IMR-90 (cell line): ENCODE results near the gene EXOC6B. TPM values are rescaled to one million over a fixed set of nuclear protein-coding genes. Genes with fewer than 3 reads are reported as not detected.

Experiments
- ATAC-seq: fragments of 200-7000 bp; cut with Tn5 transposase; 2 replicates; pipeline ENCODE4 v1.9.1; 2020; ENCODE audit warnings: low read depth, mild to moderate bottlenecking, moderate library complexity
- BruUV-seq: library from RNA; stranded (reverse); fragments of 400-500 nt; replicated peaks from 2 replicates; lab custom pipeline; 2021; lab: Mats Ljungman, UMichigan
- CTCF ChIA-PET: fragments of 300-600 bp; formaldehyde crosslinking; extraction: SDS; loops from one replicate; lab custom pipeline; 2021; ENCODE audit warnings: antibody characterized with exemption; lab: Yijun Ruan, JAX
- POLR2A ChIA-PET: fragments of 300-600 bp; sonication (Branson Sonifier 250); formaldehyde crosslinking; loops from one replicate; lab custom pipeline; 2022; ENCODE audit warnings: antibody characterized with exemption; ENCODE audit not compliant: unreplicated experiment; lab: Charles Lee
- DNase-seq: peaks from one replicate; pipeline ENCODE4 v3.0.0; 2013
- H2AFZ ChIP-seq: replicated peaks from 2 replicates; pipeline ENCODE3; 2013; ENCODE audit warnings: low read length, mild to moderate bottlenecking; ENCODE audit not compliant: poor library complexity
- H2AK5ac ChIP-seq: 2 replicates; pipeline ENCODE4 v1.6.1; 2013; ENCODE audit warnings: low read depth, low read length, inconsistent platforms
- H2AK9ac ChIP-seq: replicated peaks from 2 replicates; pipeline ENCODE3; 2013; ENCODE audit warnings: mild to moderate bottlenecking, low read depth, low read length, moderate library complexity; ENCODE audit not compliant: poor library complexity
- H2BK120ac ChIP-seq: 2 replicates; pipeline ENCODE4 v1.6.1; 2013; ENCODE audit warnings: low read depth, low read length, inconsistent platforms
- H2BK15ac ChIP-seq: 3 replicates; pipeline ENCODE4 v1.6.1; 2013; ENCODE audit warnings: low read depth, low read length, inconsistent platforms
- H2BK20ac ChIP-seq: 2 replicates; pipeline ENCODE4 v1.6.1; 2013; ENCODE audit warnings: low read depth, mild to moderate bottlenecking, inconsistent platforms, low read length, moderate library complexity
- H2BK5ac ChIP-seq: 2 replicates; pipeline ENCODE4 v1.6.1; 2013; ENCODE audit warnings: mild to moderate bottlenecking, low read depth, low read length, inconsistent platforms; ENCODE audit not compliant: poor library complexity, severe bottlenecking
- H3K14ac ChIP-seq: replicated peaks from 2 replicates; pipeline ENCODE4 v1.6.1; 2013; ENCODE audit warnings: low read depth, low read length, inconsistent platforms
- H3K18ac ChIP-seq: 2 replicates; pipeline ENCODE4 v1.6.1; 2013; ENCODE audit warnings: low read depth, low read length, control low read depth
- H3K23ac ChIP-seq: 2 replicates; pipeline ENCODE4 v1.6.1; 2013; ENCODE audit warnings: low read depth, low read length, inconsistent platforms
- H3K27ac ChIP-seq: 2 replicates; pipeline ENCODE4 v1.5.1; 2013; ENCODE audit warnings: mild to moderate bottlenecking, control low read depth, low read length; ENCODE audit not compliant: insufficient read depth
- H3K27me3 ChIP-seq: 2 replicates; pipeline ENCODE4 v1.6.1; 2013; ENCODE audit warnings: low read length; ENCODE audit not compliant: control insufficient read depth, insufficient read depth
- H3K36me3 ChIP-seq: 2 replicates; pipeline ENCODE4 v1.6.1; 2013; ENCODE audit warnings: low read length, mixed read lengths; ENCODE audit not compliant: control insufficient read depth, insufficient read depth
- H3K4ac ChIP-seq: 2 replicates; pipeline ENCODE4 v1.6.1; 2013; ENCODE audit warnings: low read depth, low read length, inconsistent platforms
- H3K4me1 ChIP-seq: 2 replicates; pipeline ENCODE4 v1.6.1; 2013; ENCODE audit warnings: low read length, mixed read lengths; ENCODE audit not compliant: control insufficient read depth, insufficient read depth
- H3K4me2 ChIP-seq: 2 replicates; pipeline ENCODE4 v1.6.1; 2013; ENCODE audit warnings: low read depth, mild to moderate bottlenecking, control low read depth, low read length, moderate library complexity
- H3K4me3 ChIP-seq: 2 replicates; pipeline ENCODE4 v1.5.1; 2013; ENCODE audit warnings: low read depth, mild to moderate bottlenecking, control low read depth, low read length, moderate library complexity; ENCODE audit not compliant: insufficient read depth
- H3K56ac ChIP-seq: 2 replicates; pipeline ENCODE4 v1.6.1; 2013; ENCODE audit warnings: low read length, inconsistent platforms; ENCODE audit not compliant: insufficient read depth; ENCODE audit errors: extremely low read depth
- H3K79me1 ChIP-seq, 2 experiments: 2 replicates each; pipeline ENCODE4 v1.6.1; 2013; ENCODE audit warnings: low read length in 2 of 2, inconsistent platforms in 1 of 2, low read depth in 1 of 2
- H3K9ac ChIP-seq: 2 replicates; pipeline ENCODE4 v1.6.1; 2013; ENCODE audit warnings: low read depth, low read length, control low read depth
- H3K9me1 ChIP-seq: 2 replicates; pipeline ENCODE4 v1.6.1; 2013; ENCODE audit warnings: low read length, inconsistent platforms; ENCODE audit not compliant: insufficient read depth
- H3K9me3 ChIP-seq: 2 replicates; pipeline ENCODE4 v1.6.1; 2013; ENCODE audit warnings: low read length; ENCODE audit not compliant: control insufficient read depth, insufficient read depth
- H4K20me1 ChIP-seq: 2 replicates; pipeline ENCODE4 v1.6.1; 2013; ENCODE audit warnings: low read length, inconsistent platforms; ENCODE audit not compliant: insufficient read depth
- H4K5ac ChIP-seq: 2 replicates; pipeline ENCODE4 v1.6.1; 2013; ENCODE audit warnings: mild to moderate bottlenecking, low read depth, low read length, control low read depth
- H4K8ac ChIP-seq, 2 experiments: 2 replicates each; pipeline ENCODE4 v1.6.1; 2013; ENCODE audit warnings: low read depth in 2 of 2, low read length in 2 of 2, control low read depth in 1 of 2, inconsistent platforms in 1 of 2
- H4K91ac ChIP-seq: 2 replicates; pipeline ENCODE4 v1.6.1; 2013; ENCODE audit warnings: low read depth, low read length, inconsistent platforms; ENCODE audit not compliant: insufficient read depth
- BHLHE40 ChIP-seq: fragments of 150-350 bp; IDR thresholded peaks from 2 replicates; pipeline ENCODE4 v1.6.1; 2016; ENCODE audit warnings: mild to moderate bottlenecking, low read depth, low read length
- CEBPB ChIP-seq: IDR thresholded peaks from 2 replicates; pipeline ENCODE4 v1.6.1; 2012; ENCODE audit warnings: low read depth, low read length, improper control_type of control experiment
- POLR2A ChIP-seq: IDR thresholded peaks from 2 replicates; pipeline ENCODE4 v1.6.1; 2012; ENCODE audit warnings: mild to moderate bottlenecking, low read depth, low read length
- WGBS, 2 experiments: methylation state at CpG; one replicate each; pipeline versions ENCODE4 v1.1.5 to v1.1.7; 2013; ENCODE audit warnings: missing lambda C conversion rate in 2 of 2; ENCODE audit not compliant: insufficient read length in 1 of 2; ENCODE audit errors: extremely low coverage in 2 of 2; 5-methylcytosine and 5-hydroxymethylcytosine counted together
- dilution Hi-C: fragments of 300-500 bp; cut with HindIII; formaldehyde crosslinking; loops from one replicate; pipeline ENCODE4 v1.14.3; 2018; ENCODE audit warnings: low sequenced_read_pairs; ENCODE audit not compliant: unreplicated experiment
- in situ Hi-C: fragments of 300-500 bp; cut with MboI; formaldehyde crosslinking; loops from 3 replicates; pipeline ENCODE4 v1.14.3; 2019; ENCODE audit warnings: low sequenced_read_pairs, inconsistent platforms, mixed read lengths
- intact Hi-C: fragments of 100-400 bp; cut with micrococcal nuclease; formaldehyde crosslinking; loops from 2 replicates; pipeline ENCODE4 v1.10.0; 2022
- polyA plus RNA-seq, 3 experiments: library from polyadenylated mRNA; depleted of rRNA; stranded (reverse); fragments of >200 nt; gene quantifications; 2 replicates each; pipeline ENCODE4 v1.2.3, GENCODE V29; 2012; ENCODE audit warnings: low replicate concordance in 1 of 3
- total RNA-seq: library from RNA; depleted of rRNA; stranded (reverse); fragments of >200 nt; gene quantifications from 2 replicates; pipeline ENCODE4 v1.2.3, GENCODE V29; 2012
- TF ChIP-seq, protein P1 (sequence below): conservative IDR thresholded peaks from 2 replicates; pipeline ENCODE4 v1.5.1; 2012; ENCODE audit warnings: mild to moderate bottlenecking, low read depth, low read length, improper control_type of control experiment

The EXOC6B gene
- total and polyA plus RNA-seq, 2 of the 4 experiments (the other 2 are of a cell fraction): 10.2 to 29.4 TPM

DNA sequence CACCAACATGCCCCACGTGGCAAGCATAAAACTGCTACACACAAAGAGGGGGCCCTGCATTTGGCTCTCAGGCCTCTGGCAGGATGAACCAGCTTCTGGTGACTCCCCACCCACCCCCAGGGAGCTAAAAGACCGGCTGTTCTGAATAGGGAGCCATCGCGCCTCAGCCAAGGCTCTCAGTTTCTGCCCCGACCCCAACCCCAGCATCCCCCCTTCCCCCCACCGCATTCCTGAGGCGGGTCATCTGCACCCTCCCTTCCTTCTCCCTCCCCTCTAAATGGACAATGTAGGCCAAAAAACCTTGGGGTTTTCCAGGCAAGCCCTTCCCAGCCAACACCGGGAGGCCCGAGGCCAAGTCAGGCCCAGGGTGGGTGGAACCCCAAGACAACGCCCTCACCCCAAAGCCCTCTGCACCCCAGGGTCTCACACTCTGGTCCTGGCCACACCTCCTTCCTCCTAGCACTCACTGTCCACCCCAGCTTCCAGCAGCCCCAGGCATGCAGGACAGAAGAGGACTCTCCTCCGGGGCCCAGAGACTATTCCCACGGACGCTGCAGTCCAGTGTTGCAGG is 683.9 kb downstream of the EXOC6B start:
- Histone ChIP-seq H4K91ac (no peak overlapping the region), H2AK5ac (no peak overlapping the region), H4K8ac (no peak overlapping the region), H2AFZ (no peak overlapping the region), H4K20me1 (no peaks in the 10 kb centered on the region; the same call in 1 of the 2 replicates), H3K27ac (no peak overlapping the region), H3K4ac (no peak overlapping the region), H3K14ac (no peak overlapping the region), H3K4me1 (peaks cover 3% of the 10 kb centered on the region; the same call in 1 of the 2 replicates), H2BK20ac (no peak overlapping the region), H3K27me3 (peaks cover 61% of the 10 kb centered on the region), H3K79me1 (no peaks in the 10 kb centered on the region), H3K9me3 (peaks cover 8% of the 10 kb centered on the region), H3K56ac (no peak overlapping the region), H2BK15ac (no peak overlapping the region), H3K23ac (no peak overlapping the region), H3K36me3 (no peaks in the 10 kb centered on the region), H3K9me1 (no peaks in the 10 kb centered on the region), H4K5ac (no peak overlapping the region), H3K9ac (no peak overlapping the region), H3K4me3 (no peak overlapping the region), H3K4me2 (no peak overlapping the region), H2BK120ac (no peak overlapping the region), H2AK9ac (no peak overlapping the region), H2BK5ac (no peak overlapping the region), H3K18ac (no peak overlapping the region)
- dilution Hi-C loops (no loop called here), in situ Hi-C loops (no loop called here), intact Hi-C loops (no loop called here)
- CTCF ChIA-PET: interaction anchor here (1.5 kb wide), 1 partner anchor 18 kb away, joined by 4 read pairs; no protein-coding TSS in a partner anchor
- POLR2A ChIA-PET: no interaction called here
- DNase-seq (no peak), ATAC-seq (no peak)
- WGBS, 2 experiments: 95% methylated on average over 4 of the region's 13 CpGs; no CpG with 5 or more reads in 1 of the 2 experiments
- BruUV-seq: no TSS peak
- TF ChIP-seq BHLHE40: no peak
- TF ChIP-seq, protein P1, sequence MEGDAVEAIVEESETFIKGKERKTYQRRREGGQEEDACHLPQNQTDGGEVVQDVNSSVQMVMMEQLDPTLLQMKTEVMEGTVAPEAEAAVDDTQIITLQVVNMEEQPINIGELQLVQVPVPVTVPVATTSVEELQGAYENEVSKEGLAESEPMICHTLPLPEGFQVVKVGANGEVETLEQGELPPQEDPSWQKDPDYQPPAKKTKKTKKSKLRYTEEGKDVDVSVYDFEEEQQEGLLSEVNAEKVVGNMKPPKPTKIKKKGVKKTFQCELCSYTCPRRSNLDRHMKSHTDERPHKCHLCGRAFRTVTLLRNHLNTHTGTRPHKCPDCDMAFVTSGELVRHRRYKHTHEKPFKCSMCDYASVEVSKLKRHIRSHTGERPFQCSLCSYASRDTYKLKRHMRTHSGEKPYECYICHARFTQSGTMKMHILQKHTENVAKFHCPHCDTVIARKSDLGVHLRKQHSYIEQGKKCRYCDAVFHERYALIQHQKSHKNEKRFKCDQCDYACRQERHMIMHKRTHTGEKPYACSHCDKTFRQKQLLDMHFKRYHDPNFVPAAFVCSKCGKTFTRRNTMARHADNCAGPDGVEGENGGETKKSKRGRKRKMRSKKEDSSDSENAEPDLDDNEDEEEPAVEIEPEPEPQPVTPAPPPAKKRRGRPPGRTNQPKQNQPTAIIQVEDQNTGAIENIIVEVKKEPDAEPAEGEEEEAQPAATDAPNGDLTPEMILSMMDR: no peak
- no peak for TF ChIP-seq POLR2A
- TF ChIP-seq CEBPB: no peak
